ENCODE results near the gene SLC35A5. TPM values are rescaled to one million over a fixed set of nuclear protein-coding genes. Genes with fewer than 3 reads are reported as not detected.

Gene SLC35A5
- total RNA-seq, 1 experiment from 2014 or later: 19.1 TPM

DNA sequence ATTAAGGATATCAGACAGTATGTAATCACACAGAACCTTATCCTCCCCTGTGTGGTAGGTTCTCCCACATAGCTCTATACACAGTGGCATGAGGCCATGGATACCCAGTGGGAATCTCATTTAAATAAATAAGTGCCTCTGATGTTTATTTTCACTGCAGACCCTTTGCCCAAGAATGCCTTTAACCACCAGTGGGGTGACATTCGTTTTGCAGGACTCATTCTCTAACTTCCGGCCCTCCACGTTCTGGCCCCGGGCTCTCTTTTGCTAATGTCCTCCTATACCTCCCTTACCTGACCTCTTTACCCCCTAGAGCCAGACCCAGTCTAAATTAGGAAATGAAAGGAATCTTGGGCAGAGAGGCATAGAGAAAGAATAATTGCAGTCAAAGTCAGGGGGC, 70.8 kb downstream of the SLC35A5 start:
- peaks cover under 1% of the 10 kb centered on the region for H3K4me1 Mint-ChIP-seq (ENCODE audit: low read depth, unreplicated experiment)
- TF ChIP-seq CTCF (IDR thresholded peaks at IDR 0.05; ENCODE audit: insufficient read depth in 1 of 2, low read depth in 1 of 2, low read length in 1 of 2, severe bottlenecking in 1 of 2, unreplicated experiment in 1 of 2): no peak
- no peak overlapping the region for H3K4me3 Mint-ChIP-seq (ENCODE audit: unreplicated experiment)
- no peaks in the 10 kb centered on the region for H3K27me3 Mint-ChIP-seq (ENCODE audit: insufficient read depth, unreplicated experiment)
- CTCF ChIA-PET: no interaction called here
- no peaks in the 10 kb centered on the region for H3K36me3 Mint-ChIP-seq (ENCODE audit: insufficient read depth, unreplicated experiment)
- H3K27me3 ChIP-seq (replicated peaks; ENCODE audit: control insufficient read depth, insufficient read depth, low read length): no peaks in the 10 kb centered on the region
- no TSS peak for BruUV-seq (replicated peaks)
- H3K9me3 ChIP-seq: no peaks in the 10 kb centered on the region
- peaks cover 8% of the 10 kb centered on the region for H3K4me1 ChIP-seq
- H3K9me3 Mint-ChIP-seq (ENCODE audit: unreplicated experiment): no peaks in the 10 kb centered on the region
- H3K27ac Mint-ChIP-seq (ENCODE audit: unreplicated experiment): no peak overlapping the region
- POLR2A ChIA-PET: no interaction called here
- H3K36me3 ChIP-seq (ENCODE audit: control insufficient read depth, insufficient read depth, low read length): no peaks in the 10 kb centered on the region
- intact Hi-C loops (cut with micrococcal nuclease; ENCODE audit: unreplicated experiment): no loop called here
- DNase-seq: no peak
- no peak overlapping the region for H3K4me3 ChIP-seq (ENCODE audit: low read depth, low read length)

DNA sequence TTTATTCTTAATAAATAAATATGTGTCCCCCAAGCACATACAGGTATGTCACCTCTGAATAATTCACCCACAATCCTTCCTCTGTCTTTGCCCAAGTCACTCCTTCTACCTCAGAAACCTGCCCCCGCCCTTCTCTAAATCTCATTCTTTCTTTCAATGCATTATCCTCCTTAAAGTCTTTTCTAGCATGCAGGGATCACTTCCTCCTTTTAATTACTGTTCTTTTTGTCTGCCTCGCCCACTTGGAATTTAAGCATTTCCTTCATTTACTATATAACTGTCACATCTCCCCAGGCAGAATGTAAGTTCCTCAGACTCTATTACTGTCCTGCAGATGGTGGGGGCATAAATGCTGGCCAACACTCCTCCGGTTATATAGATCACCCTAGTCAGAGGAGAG, 71.3 kb downstream of the SLC35A5 start:
- Mint-ChIP-seq H3K27me3 (ENCODE audit: insufficient read depth, unreplicated experiment) (no peaks in the 10 kb centered on the region), H3K27ac (ENCODE audit: unreplicated experiment) (no peak overlapping the region), H3K36me3 (ENCODE audit: insufficient read depth, unreplicated experiment) (no peaks in the 10 kb centered on the region), H3K4me1 (ENCODE audit: low read depth, unreplicated experiment) (no peaks in the 10 kb centered on the region), H3K9me3 (ENCODE audit: unreplicated experiment) (peaks cover 6% of the 10 kb centered on the region), H3K4me3 (ENCODE audit: unreplicated experiment) (no peak overlapping the region)
- no peak for DNase-seq
- CTCF ChIA-PET: no interaction called here
- H3K27me3 ChIP-seq (replicated peaks; ENCODE audit: control insufficient read depth, insufficient read depth, low read length): no peaks in the 10 kb centered on the region
- no peaks in the 10 kb centered on the region for H3K9me3 ChIP-seq
- BruUV-seq (replicated peaks): no TSS peak
- intact Hi-C loops (cut with micrococcal nuclease; ENCODE audit: unreplicated experiment): no loop called here
- H3K4me3 ChIP-seq (ENCODE audit: low read depth, low read length): no peak overlapping the region
- POLR2A ChIA-PET: no interaction called here
- no peaks in the 10 kb centered on the region for H3K36me3 ChIP-seq (ENCODE audit: control insufficient read depth, insufficient read depth, low read length)
- H3K4me1 ChIP-seq: 0 out of 2 replicates have a peak, but pooled peaks cover 2% of the 10 kb centered on the region
- no peak for TF ChIP-seq CTCF (IDR thresholded peaks at IDR 0.05; ENCODE audit: insufficient read depth in 1 of 2, low read depth in 1 of 2, low read length in 1 of 2, severe bottlenecking in 1 of 2, unreplicated experiment in 1 of 2)

GRCh38 chr3:112633757-112634156, 71.9 kb downstream of the SLC35A5 start:
- intact Hi-C loops (cut with micrococcal nuclease; ENCODE audit: unreplicated experiment): no loop called here
- CTCF ChIA-PET: no interaction called here
- POLR2A ChIA-PET: no interaction called here

More at GRCh38 chr3:112633757-112634156, 71.9 kb downstream of the SLC35A5 start:
- no peak for TF ChIP-seq CTCF (IDR thresholded peaks at IDR 0.05; ENCODE audit: insufficient read depth in 1 of 2, low read depth in 1 of 2, low read length in 1 of 2, severe bottlenecking in 1 of 2, unreplicated experiment in 1 of 2)
- no peaks in the 10 kb centered on the region for H3K27me3 ChIP-seq (replicated peaks; ENCODE audit: control insufficient read depth, insufficient read depth, low read length)
- no peaks in the 10 kb centered on the region for H3K9me3 ChIP-seq
- H3K4me1 ChIP-seq: no peaks in the 10 kb centered on the region
- no peak overlapping the region for H3K27ac Mint-ChIP-seq (ENCODE audit: unreplicated experiment)
- H3K9me3 Mint-ChIP-seq (ENCODE audit: unreplicated experiment): peaks cover 9% of the 10 kb centered on the region
- no peak overlapping the region for H3K4me3 Mint-ChIP-seq (ENCODE audit: unreplicated experiment)
- H3K4me1 Mint-ChIP-seq (ENCODE audit: low read depth, unreplicated experiment): no peaks in the 10 kb centered on the region
- H3K27me3 Mint-ChIP-seq (ENCODE audit: insufficient read depth, unreplicated experiment): no peaks in the 10 kb centered on the region
- DNase-seq: no peak
- no peak overlapping the region for H3K4me3 ChIP-seq (ENCODE audit: low read depth, low read length)
- no peaks in the 10 kb centered on the region for H3K36me3 ChIP-seq (ENCODE audit: control insufficient read depth, insufficient read depth, low read length)
- BruUV-seq (replicated peaks): no TSS peak
- no peaks in the 10 kb centered on the region for H3K36me3 Mint-ChIP-seq (ENCODE audit: insufficient read depth, unreplicated experiment)

Data from Caco-2 (cell line).